NCI-H1092 (cell line): ENCODE measurements around the gene RMC1.
"Not testable (repeated sequence)": the region's sequence is repeated elsewhere in the genome, so short reads cannot be mapped to it uniquely, and the experiment has no call there.

Experiments used
- DNase-seq: peaks from one replicate; lab custom pipeline; 2025; lab: John Stamatoyannopoulos, UW

RMC1 gene

DNA sequence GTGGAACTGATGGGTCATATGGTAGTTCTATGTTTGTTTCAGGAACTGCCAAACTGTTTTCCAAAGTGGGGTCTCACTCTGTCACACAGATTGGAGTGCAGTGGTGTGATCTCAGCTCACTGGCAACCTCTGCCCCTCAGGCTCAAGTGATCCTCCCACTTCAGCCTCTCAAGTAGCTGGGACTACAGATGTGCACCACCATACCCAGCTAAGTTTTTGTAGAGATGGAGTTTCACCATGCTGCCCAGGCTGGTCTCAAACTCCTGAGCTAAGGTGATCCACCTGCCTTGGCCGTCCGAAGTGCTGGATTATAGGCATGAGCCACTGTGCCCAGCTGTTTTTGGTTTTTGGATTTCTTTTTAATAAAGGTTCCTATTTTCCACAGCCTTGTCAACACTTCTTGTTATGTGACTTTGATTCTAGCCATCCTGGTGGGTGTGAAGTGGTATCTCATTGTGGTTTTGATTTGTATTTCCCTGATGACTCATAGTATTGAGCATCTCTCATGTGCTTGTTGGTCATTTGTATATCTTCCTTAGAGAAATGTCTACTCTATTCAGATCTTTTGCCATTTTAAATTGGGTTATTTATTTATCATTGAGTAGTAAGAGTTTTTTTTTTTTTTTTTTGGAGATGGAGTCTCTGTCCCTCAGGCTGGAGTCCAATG lies 60.2 kb downstream of the RMC1 start:
- no peak for DNase-seq

GRCh38 chr18:23565916-23566547 lies 62.7 kb downstream of the RMC1 start:
- DNase-seq = no peak

DNA sequence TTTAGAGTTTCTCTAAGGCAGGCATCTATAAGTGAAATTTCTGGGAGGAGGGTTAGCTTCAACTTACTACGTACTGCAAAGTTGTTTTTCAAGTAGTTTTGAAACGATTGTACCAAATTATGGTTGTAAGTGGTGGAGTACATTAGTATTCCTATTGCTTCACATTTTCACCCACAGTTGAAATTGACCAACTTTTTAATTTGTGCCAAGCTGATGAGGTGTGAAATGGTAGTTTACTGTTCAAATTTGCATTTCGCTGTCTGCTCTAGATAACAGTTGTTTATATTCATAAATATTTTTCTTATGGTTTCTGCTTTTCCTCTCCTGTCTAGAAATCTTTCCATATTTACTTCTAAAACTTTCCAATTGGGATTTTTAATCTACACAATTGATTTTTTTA lies 64.4 kb downstream of the RMC1 start:
- DNase-seq = no peak

GRCh38 chr18:23568281-23569138 lies 65.2 kb downstream of the RMC1 start:
- DNase-seq = no peak

DNA sequence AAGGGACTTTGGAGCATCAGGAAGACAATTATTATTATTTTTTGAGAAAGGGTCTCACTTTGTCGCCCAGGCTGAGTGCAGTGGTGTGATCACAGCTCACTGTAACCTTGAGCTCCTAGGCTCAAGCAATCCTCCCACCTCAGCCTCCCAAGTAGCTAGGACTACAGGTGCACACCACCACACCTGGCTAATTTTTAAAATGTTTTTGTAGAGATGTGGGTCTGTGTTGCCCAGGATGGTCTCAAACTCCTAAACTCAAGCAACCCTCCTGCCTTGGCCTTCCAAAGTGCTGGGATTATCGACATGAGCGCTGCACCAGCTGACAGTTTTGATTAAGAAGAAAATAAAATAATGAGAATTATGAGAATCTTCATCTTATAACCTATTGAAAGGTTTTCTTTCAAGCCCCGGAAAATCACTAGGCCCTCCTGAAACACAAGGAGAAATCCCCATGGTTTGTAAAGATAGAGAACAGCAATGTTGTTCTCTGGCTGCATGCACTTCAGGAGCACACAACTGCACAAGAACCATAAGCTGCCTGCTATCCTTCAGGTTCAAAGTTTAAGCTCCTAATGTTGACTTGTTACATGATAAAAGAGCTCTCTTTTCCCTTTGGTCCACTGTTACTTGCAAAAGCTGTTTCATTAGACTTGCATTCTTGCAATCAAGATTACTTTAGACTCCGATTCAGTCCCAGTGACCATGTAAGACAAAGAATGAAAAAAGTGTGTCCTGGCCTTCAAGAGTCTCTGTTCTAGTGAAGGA lies 66.2 kb downstream of the RMC1 start:
- no peak for DNase-seq

DNA sequence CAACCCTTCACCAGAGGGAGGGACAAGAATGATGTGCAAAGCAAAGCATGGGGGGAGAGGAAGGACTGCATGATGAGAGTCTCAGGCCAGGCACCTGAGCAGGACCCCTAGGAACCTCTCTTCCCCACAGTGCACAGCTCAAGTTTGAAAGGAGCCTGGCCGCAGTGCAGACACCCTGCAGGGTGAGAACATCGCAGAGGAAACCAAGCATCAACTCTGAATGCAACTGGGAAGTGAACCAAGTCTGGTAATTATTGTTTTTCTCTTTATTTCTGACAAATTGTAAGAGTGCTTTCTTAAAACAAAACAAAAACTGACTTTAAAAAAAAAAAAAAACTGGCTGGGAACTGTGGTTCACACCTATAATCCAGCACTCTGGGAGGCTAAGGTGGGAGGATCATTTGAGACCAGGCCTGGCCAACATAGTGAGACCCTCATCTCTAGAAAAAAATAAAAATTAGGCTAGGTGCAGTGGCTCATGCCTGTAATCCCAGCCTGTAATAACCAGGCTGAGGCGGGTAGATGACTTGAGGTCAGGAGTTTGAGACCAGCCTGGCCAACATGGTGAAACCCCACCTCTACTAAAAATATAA lies 67.7 kb downstream of the RMC1 start:
- DNase-seq = no peak

DNA sequence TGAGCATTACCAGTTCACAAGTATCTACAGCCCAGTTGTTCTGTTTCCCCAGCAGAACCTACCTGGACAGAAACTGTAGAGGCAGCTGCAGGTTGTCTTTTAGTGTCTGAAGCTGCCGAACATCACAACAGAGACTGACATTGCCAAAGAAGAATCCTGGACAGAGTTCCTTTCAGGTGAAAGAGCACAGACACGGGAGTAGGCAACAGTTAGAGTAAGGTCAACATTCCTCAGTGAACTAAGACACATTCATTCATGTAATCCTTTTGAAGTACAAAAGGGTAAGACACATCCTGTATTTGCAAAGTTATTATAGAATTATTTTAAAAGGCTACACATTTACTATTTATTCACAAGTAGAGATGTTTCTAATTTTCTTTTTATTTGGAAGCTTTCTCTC lies 68.7 kb downstream of the RMC1 start:
- DNase-seq = no peak

- no peak for DNase-seq
These were observed 69.3 kb downstream of the RMC1 start for GRCh38 chr18:23572570-23572969.

- no peak for DNase-seq
These were observed 69.7 kb downstream of the RMC1 start for GRCh38 chr18:23573020-23573419.

DNA sequence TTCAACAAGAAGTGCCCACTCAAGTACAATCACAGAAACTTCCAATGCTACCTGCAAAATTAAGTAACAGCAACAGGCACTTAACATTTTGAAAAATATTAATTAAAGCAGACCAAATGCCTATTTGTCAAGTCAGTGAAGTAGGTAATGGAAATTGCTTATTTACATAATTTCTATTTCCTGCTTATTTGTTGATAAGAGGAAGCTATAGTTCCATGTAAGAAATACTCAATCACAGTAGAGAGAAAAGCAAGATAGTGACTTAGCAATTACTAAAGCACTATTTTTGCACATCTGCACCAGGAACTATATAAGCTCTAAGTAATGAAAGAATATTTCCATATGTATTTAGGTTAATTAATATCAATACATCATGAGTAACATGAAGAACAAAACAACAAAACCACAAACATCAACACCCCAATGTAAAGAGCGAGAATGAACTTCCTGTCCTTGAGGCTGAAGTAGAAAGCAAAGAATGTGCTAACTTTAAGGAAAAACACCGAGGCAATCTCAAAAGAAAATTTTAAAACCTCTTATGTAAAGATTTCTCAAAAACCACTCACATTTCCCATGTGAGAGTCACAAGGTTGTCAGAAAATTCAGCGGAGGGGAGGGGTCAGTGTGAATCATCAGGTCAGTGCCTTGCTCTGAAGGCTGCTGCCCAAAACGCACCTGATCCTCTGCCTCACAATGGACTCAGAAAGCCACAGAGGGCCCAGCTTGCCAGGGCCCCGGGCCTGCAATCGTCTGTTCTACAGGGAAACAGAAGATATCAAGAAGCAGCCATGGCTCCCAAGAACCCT lies 70.5 kb downstream of the RMC1 start:
- no peak for DNase-seq

DNA sequence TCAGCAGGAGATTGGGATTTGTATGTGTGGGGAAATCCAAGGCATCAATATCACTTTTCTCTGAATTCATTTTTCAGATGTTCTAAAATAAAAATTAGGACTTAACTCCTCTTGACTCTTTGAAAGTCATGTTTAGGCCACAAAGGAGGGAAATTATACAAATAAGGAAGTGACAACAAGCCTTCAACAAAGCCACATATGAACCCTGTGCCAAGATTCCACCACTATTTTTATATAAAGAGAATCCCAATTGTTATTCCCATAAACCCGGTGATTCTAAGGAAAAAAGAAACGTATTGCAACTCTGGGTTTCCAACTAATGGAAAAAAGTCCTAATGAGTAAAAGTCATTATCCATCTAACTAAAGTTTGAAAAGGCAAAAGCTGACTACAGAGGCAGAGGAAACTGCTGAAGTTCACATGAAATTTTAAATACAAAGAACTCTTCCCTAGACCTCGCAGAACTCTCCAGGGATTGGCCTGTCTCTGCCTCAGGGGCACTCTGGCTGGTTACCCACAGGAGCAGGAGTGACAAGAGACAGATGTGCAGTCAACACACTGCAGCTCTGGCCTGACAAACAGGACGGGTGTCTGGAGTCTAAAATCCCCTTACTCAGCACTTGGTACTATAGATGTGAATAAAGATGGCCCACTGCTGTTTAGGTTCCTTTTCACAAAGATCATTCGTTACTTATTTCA lies 71.4 kb downstream of the RMC1 start:
- DNase-seq = no peak

GRCh38 chr18:23575309-23575651 lies 72.0 kb downstream of the RMC1 start:
- no peak for DNase-seq

GRCh38 chr18:23577521-23577920 lies 74.2 kb downstream of the RMC1 start:
- not testable (repeated sequence) for DNase-seq

DNA sequence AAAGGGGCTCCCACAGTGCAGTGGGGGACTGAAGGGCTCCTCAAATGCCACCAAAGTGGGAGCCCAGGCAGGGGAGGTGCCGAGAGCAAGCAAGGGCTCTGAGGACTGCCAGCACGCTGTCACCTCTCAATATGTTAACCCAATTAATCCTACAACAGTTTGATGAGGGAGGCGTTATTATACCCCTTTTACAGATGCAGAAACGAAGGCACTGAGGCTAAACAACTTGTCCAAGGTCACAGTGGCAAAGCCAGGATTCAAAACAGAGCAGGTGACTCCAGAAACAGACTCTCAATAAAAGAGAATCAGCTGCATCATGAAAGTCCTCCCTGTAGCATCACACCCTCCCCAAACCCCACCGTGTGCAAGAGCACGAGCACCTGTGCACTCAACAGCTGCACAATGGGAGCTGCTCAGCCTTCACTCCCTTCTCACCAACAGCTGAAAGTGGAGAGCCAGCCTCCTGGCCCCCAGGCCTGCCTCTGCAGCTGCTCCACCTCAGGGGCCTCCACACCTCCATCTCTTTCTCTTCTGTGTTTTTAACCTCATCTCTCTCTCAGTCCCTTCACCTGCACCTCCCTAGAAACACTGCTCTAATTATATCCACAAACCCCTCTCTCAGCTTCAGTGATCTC lies 74.9 kb downstream of the RMC1 start:
- DNase-seq = no peak

GRCh38 chr18:23578891-23579653 lies 75.8 kb downstream of the RMC1 start:
- DNase-seq = no peak

DNA sequence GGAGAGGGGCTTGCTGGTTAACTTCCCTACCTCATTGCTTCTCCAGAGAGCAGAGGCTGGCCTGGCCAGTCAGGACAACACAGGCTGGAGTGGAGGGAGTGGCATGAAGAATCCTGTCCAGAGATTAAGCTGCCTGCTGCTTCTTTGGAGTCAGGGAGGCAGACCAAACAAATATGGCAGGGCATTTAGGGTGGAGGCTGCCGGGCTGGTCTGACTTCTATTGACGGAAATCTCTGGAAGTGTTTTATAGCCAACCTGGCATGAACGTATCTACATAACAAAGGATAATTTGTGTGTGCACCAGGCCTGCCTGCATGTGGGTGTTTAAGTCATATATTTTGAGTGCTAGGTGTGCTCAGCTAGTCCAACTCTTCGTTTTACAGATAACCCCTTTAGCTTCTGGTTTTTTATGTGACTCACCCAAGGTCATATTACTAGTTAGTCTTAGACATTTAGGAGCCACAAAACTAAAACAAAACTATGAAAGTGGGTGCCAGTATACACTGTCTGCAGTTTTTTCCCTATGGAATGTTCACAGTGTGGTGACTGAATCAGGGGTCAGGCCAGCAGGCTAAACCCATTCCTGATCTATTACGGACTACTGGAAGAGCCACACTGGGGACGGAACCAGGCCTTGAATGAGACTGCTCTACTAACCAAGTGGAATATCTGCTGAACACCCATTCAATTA lies 77.5 kb downstream of the RMC1 start:
- no peak for DNase-seq
